Karpas-422 (cell line): ENCODE data around the gene ANO10. TPM values are rescaled to one million over a fixed set of nuclear protein-coding genes. Genes with fewer than 3 reads are reported as not detected.
"Not testable (repeated sequence)": the region's sequence is repeated elsewhere in the genome, so short reads cannot be mapped to it uniquely, and the experiment has no call there.

Source experiments
- DNase-seq: peaks from one replicate; pipeline ENCODE4 v3.0.0-alpha.2; 2015
- H2AFZ ChIP-seq: fragments of 200-600 bp; sonication (generic); 2 replicates; pipeline ENCODE4 v1.6.1; 2014; ENCODE audit warnings: antibody characterized with exemption, low read length, mixed read lengths
- H3K27ac ChIP-seq: fragments of 200-600 bp; sonication (generic); 2 replicates; pipeline ENCODE4 v1.5.1; 2014; ENCODE audit warnings: mild to moderate bottlenecking, low read length, moderate library complexity
- H3K27me3 ChIP-seq: fragments of 200-600 bp; sonication (generic); 2 replicates; pipeline ENCODE4 v1.6.1; 2014; ENCODE audit warnings: low read length, mixed read lengths
- H3K36me3 ChIP-seq: fragments of 200-600 bp; sonication (generic); 2 replicates; pipeline ENCODE4 v1.6.1; 2014; ENCODE audit warnings: low read length, mixed read lengths; ENCODE audit not compliant: insufficient read depth
- H3K4me1 ChIP-seq: fragments of 200-600 bp; sonication (generic); 2 replicates; pipeline ENCODE4 v1.6.1; 2014; ENCODE audit warnings: mild to moderate bottlenecking, low read length, mixed read lengths
- H3K4me2 ChIP-seq: fragments of 200-600 bp; sonication (generic); 2 replicates; pipeline ENCODE4 v1.6.1; 2014; ENCODE audit warnings: low read length, low read depth, mild to moderate bottlenecking; ENCODE audit not compliant: poor library complexity, severe bottlenecking
- H3K4me3 ChIP-seq: fragments of 200-600 bp; sonication (generic); 2 replicates; pipeline ENCODE4 v1.5.1; 2014; ENCODE audit warnings: mild to moderate bottlenecking, antibody characterized with exemption, low read length, mixed read lengths
- H3K79me2 ChIP-seq: fragments of 200-600 bp; sonication (generic); 2 replicates; pipeline ENCODE4 v1.6.1; 2014; ENCODE audit warnings: mild to moderate bottlenecking, low read length, mixed read lengths
- H3K9ac ChIP-seq: fragments of 200-600 bp; sonication (generic); 2 replicates; pipeline ENCODE4 v1.6.0; 2014; ENCODE audit warnings: low read length
- H3K9me2 ChIP-seq: fragments of 200-600 bp; sonication (generic), shearing (Covaris generic); replicated peaks from 2 replicates; pipeline ENCODE4 v1.6.0; 2014; ENCODE audit warnings: mild to moderate bottlenecking, low read length, moderate library complexity; ENCODE audit not compliant: insufficient read depth
- H3K9me3 ChIP-seq: fragments of 300-700, 200-600 bp; sonication (generic); 2 replicates; pipeline ENCODE4 v1.6.1; 2014; ENCODE audit warnings: low read length, mixed read lengths
- H4K20me1 ChIP-seq: fragments of 200-600 bp; sonication (generic); 2 replicates; pipeline ENCODE4 v1.6.1; 2014; ENCODE audit warnings: mild to moderate bottlenecking, antibody characterized with exemption, low read length, low read depth; ENCODE audit not compliant: insufficient read depth
- total RNA-seq: library from RNA; depleted of rRNA; stranded (reverse); fragments of >200 nt; shearing (Covaris generic); gene quantifications from 2 replicates; pipeline ENCODE4 v1.2.3, GENCODE V29; 2014; ENCODE audit warnings: low replicate concordance

The ANO10 gene
- total RNA-seq, 1 experiment from 2014 or later = 3.2 TPM

DNA sequence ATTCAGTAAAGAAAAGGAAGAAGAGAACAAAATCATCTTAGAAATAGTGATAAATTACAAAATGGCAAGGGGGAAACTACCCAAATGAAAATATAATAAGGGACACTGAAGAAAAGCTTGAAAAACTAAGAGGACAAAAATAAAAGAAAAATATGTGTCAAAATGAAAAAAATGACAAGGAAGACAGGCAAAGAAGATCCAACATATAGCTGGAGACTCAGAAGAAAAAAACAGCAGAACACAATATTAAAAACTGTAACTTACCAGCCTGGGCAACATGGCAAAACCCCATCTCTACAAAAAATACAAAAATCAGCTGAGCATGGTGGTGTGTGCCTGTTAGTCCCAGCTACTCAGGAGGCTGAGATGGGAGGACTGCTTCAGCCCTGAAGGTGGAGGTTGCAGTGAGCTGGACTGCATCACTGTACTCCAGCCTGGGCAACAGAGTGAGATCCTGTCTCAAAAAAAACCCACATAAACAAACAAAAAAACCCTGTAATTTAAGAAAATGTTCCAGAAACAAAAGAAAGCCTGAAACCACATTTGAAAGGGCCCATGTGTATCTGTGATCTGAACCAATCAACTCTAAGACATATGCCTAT, 93.2 kb downstream of the ANO10 start:
- no peaks in the 10 kb centered on the region for H3K9me2 ChIP-seq
- no peak for DNase-seq

DNA sequence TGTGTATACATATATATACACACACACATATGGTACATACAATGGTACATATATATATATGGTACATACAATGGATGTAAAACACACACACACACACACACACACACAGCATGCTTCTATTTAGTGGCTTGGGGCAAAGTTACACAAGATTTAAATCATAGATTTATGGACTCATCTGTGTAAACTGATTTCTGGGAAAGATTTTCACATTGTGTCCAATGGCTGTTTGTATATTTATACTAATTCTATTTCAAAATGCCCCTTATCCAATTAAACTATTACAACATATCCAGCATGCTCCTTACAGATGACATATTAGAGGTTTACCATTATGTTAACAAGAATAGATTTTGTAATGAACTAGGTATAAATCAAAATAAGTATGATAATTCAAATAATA, 94.9 kb downstream of the ANO10 start:
- H3K4me1 ChIP-seq = no peaks in the 10 kb centered on the region
- no peak overlapping the region for H3K9ac ChIP-seq
- H3K27ac ChIP-seq = no peak overlapping the region
- no peak for DNase-seq
- no peak overlapping the region for H3K4me3 ChIP-seq
- no peaks in the 10 kb centered on the region for H4K20me1 ChIP-seq
- H3K9me2 ChIP-seq = no peaks in the 10 kb centered on the region
- no peak overlapping the region for H3K4me2 ChIP-seq
- no peaks in the 10 kb centered on the region for H3K79me2 ChIP-seq
- H3K36me3 ChIP-seq = no peaks in the 10 kb centered on the region
- no peak overlapping the region for H2AFZ ChIP-seq
- H3K9me3 ChIP-seq = no peaks in the 10 kb centered on the region
- no peaks in the 10 kb centered on the region for H3K27me3 ChIP-seq

More for the DNA sequence above, 93.2 kb downstream of the ANO10 start:
- H3K4me2 ChIP-seq = no peak overlapping the region
- H3K36me3 ChIP-seq = no peaks in the 10 kb centered on the region
- H4K20me1 ChIP-seq = no peaks in the 10 kb centered on the region
- H3K4me3 ChIP-seq = no peak overlapping the region
- no peaks in the 10 kb centered on the region for H3K79me2 ChIP-seq
- H3K9me3 ChIP-seq = no peaks in the 10 kb centered on the region
- H2AFZ ChIP-seq = no peak overlapping the region
- H3K4me1 ChIP-seq = no peaks in the 10 kb centered on the region
- no peak overlapping the region for H3K27ac ChIP-seq
- H3K27me3 ChIP-seq = no peaks in the 10 kb centered on the region
- no peak overlapping the region for H3K9ac ChIP-seq

DNA sequence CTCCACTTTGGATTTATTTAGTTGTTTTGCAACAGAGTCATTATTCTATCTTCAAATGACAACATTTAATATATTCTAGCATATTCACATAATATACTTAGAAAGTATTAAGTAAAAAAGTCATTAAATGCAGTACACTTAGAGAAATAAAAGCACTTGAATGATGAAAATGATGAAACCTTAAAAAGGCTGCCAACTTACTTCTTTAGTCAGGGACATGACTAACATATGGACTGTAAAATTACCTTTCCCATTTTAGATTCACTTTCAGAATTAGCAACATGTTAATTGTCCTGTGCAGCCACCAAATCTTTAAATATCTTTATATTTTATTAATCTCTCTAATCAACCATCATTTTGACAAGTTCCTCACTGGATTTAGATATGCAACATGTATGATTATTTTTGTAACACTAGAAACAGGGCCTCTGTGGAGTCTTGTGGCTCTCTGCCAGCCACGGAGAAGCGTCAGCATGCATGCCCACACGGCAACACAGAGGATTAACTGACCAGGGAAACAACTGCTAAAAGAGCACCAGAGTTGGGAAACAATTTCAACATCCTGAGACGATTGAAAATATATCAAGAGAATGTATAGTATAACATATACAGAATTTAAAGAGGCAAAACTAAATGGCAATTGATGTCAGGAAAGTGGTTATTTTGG, 95.7 kb downstream of the ANO10 start:
- Histone ChIP-seq H4K20me1 (no peaks in the 10 kb centered on the region), H3K27me3 (no peaks in the 10 kb centered on the region), H3K79me2 (no peaks in the 10 kb centered on the region), H3K9me3 (no peaks in the 10 kb centered on the region), H3K4me3 (no peak overlapping the region), H3K4me1 (peaks cover 7% of the 10 kb centered on the region), H3K9me2 (no peaks in the 10 kb centered on the region), H2AFZ (no peak overlapping the region), H3K27ac (no peak overlapping the region), H3K4me2 (no peak overlapping the region), H3K36me3 (no peaks in the 10 kb centered on the region), H3K9ac (no peak overlapping the region)
- no peak for DNase-seq

DNA sequence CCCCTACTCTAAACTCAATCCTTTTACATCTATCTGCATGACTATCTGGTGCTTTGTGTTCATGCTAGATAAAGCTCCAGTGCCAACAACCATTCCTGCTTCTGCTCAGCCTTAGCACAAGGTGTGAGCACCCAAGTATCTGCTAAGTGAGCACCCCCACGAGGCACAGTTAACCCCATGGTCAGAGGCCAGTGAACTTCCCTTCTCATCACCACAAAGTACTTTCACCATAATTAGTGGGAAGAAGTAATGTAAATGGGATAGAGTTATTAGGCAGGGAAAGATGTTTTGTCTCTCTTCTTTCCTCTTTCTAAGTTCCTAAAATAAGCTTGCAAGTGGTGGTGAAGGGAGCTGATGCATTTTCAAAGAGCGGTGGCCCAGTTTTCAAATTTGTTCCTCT, 96.4 kb downstream of the ANO10 start:
- no peaks in the 10 kb centered on the region for H3K9me2 ChIP-seq
- H3K79me2 ChIP-seq = no peaks in the 10 kb centered on the region
- DNase-seq = no peak
- H3K27ac ChIP-seq = no peak overlapping the region
- H3K27me3 ChIP-seq = no peaks in the 10 kb centered on the region
- no peak overlapping the region for H3K9ac ChIP-seq
- H3K36me3 ChIP-seq = no peaks in the 10 kb centered on the region
- H3K4me1 ChIP-seq = peaks cover 9% of the 10 kb centered on the region
- H3K4me3 ChIP-seq = no peak overlapping the region
- H4K20me1 ChIP-seq = no peaks in the 10 kb centered on the region
- H3K9me3 ChIP-seq = no peaks in the 10 kb centered on the region
- H2AFZ ChIP-seq = no peak overlapping the region
- no peak overlapping the region for H3K4me2 ChIP-seq

DNA sequence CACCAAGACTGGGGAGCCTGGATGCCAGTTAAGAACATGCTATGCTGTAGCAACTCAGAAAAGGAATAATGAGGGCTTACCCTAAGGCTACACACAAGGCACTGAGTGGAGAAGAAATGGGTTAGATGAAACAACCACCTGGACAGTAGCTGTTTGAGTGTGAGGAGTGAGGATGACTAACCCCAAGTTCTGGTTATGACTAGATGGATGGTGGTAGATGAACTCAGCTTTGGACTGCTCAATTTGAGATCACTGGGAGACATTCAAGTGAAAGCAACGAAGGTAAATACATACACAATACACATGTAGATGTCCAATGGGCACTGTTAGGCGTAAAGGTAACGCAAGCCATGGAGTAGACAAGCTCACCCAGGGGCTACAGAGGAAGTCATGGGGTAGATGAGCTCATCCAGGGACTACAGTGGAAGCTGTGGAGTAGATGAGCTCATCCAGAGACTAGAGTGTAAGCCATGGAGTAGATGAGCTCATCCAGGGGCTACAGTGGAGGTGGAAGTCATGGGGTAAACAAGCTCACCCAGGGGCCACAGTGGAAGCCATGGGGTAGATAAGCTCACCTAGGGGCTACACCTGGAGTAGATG, 98.3 kb downstream of the ANO10 start:
- Histone ChIP-seq H3K36me3 (no peaks in the 10 kb centered on the region), H3K9me3 (no peaks in the 10 kb centered on the region), H3K27me3 (no peaks in the 10 kb centered on the region; the same call in 1 of the 2 replicates), H3K9ac (no peak overlapping the region), H2AFZ (no peak overlapping the region), H3K9me2 (no peaks in the 10 kb centered on the region), H3K4me3 (no peak overlapping the region), H3K4me1 (peaks cover 9% of the 10 kb centered on the region), H3K4me2 (no peak overlapping the region), H4K20me1 (no peaks in the 10 kb centered on the region), H3K27ac (no peak overlapping the region), H3K79me2 (no peaks in the 10 kb centered on the region)
- no peak for DNase-seq

DNA sequence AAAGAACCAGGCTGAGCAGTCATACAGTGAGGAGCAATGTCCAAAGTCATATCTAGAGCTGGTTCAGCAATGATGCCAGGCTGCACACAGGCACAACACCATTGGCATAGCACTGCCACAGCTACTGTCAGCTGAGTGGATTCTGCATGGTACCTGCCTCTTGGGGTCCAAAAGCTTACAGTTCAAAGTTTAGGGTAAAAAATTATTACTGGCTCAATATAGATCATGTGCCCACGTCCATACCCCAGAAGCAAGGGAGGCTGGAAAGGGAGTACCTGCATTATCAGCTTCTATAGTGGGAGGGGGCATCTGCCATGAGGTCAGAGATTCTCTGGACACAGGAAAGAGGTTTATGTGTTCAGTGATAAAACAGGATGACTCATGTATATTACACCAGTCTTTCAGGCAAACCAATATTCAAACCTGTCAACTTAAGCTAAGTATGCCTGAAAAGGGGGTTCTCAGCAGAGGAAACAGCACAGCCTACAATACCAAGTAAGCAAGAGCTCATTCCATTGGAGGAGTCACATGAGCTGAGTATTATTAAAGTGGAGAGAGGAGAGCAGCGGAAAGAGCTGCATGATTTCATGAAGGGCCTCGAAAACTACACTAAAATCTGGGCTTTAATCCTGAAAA, 99.0 kb downstream of the ANO10 start:
- Histone ChIP-seq H3K79me2 (no peaks in the 10 kb centered on the region), H3K9me3 (no peaks in the 10 kb centered on the region), H3K9me2 (no peaks in the 10 kb centered on the region), H3K4me3 (no peak overlapping the region), H3K36me3 (no peaks in the 10 kb centered on the region), H3K4me1 (peaks cover 9% of the 10 kb centered on the region), H4K20me1 (no peaks in the 10 kb centered on the region), H3K9ac (no peak overlapping the region), H2AFZ (no peak overlapping the region), H3K4me2 (no peak overlapping the region), H3K27ac (no peak overlapping the region), H3K27me3 (no peaks in the 10 kb centered on the region; the same call in 1 of the 2 replicates)
- no peak for DNase-seq

DNA sequence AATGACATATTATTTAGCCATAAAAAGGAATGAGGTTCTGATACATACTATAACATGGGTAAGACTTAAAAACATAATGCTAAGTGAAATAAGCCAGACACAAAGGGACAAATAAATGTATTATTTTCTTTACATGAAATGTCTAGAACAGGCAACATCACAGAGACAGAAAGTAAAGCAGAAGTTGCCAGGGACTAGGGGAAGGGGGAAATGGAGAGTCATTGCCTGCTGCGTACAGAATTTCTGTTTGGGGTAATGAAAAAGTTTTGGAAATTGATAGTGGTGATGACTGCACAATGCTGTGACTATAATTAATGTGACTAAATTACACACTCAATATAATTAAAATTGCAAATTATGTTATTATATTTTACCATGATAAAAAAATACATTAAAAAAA, 99.9 kb downstream of the ANO10 start:
- Histone ChIP-seq H3K9me3 (no peaks in the 10 kb centered on the region), H3K4me3 (no peak overlapping the region), H3K9me2 (no peaks in the 10 kb centered on the region), H3K4me2 (no peak overlapping the region), H3K36me3 (no peaks in the 10 kb centered on the region), H3K4me1 (peaks cover 9% of the 10 kb centered on the region), H4K20me1 (no peaks in the 10 kb centered on the region), H2AFZ (no peak overlapping the region), H3K79me2 (no peaks in the 10 kb centered on the region), H3K27ac (no peak overlapping the region), H3K9ac (no peak overlapping the region), H3K27me3 (no peaks in the 10 kb centered on the region; the same call in 1 of the 2 replicates)
- no peak for DNase-seq

DNA sequence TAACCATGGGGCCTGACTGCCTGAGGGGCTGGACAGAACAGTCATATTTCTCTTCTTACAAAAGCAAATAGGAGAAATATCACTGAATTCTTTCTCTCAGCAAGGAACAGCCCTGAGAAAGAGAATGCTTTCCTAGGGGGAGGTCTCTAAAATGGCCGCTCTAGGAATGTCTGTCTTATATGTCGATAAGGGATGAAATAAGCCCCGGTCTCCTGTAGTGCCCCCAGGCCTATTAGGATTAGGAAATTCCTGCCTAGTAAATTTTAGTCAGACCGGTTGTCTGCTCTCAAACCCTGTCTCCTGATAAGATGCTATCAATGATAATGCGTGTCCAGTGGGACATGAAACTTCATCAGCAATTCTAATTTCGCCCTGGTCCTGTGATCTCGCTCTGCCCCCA, 103.3 kb downstream of the ANO10 start:
- not testable (repeated sequence) for H3K79me2 ChIP-seq, H3K4me2 ChIP-seq, DNase-seq

More for the DNA sequence above, 103.3 kb downstream of the ANO10 start:
- not testable (repeated sequence) for H3K4me3 ChIP-seq, H3K36me3 ChIP-seq, H4K20me1 ChIP-seq, H3K4me1 ChIP-seq, H3K27me3 ChIP-seq, H3K9ac ChIP-seq, H3K27ac ChIP-seq, H3K9me3 ChIP-seq, H2AFZ ChIP-seq, H3K9me2 ChIP-seq
